ENCODE measurements around the gene THUMPD1. TPM values are rescaled to one million over a fixed set of nuclear protein-coding genes. Genes with fewer than 3 reads are reported as not detected.
"Not testable (repeated sequence)": the region's sequence is repeated elsewhere in the genome, so short reads cannot be mapped to it uniquely, and the experiment has no call there.

THUMPD1 gene
- total RNA-seq, 1 donor from 2014 or later, result 95.8 TPM

DNA sequence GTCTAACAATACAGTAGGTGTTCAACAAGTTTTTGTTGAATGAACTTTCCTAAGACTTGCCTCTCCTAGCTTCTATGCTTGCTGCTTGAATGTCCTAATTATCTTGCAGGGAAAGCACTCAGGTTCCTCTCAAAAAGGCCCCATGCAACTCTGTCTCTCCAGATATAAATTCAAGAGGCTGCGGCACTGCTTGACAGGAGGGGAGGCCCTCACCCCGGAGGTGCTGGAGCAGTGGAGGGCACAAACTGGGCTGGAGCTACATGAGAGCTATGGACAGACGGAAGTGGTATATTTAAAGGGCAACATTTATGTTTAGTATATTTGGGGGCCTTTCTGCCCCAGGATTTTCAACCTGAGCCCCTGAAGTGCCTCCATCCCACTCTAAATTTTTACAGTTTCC lies 14.4 kb downstream of the THUMPD1 start:
- H4K20me1 ChIP-seq (ENCODE audit: low read depth), result no peaks in the 10 kb centered on the region
- H3K4me3 ChIP-seq, result no peak overlapping the region
- no peak overlapping the region for H3K27ac ChIP-seq
- H3K79me2 ChIP-seq (ENCODE audit: low read depth), result no peaks in the 10 kb centered on the region
- H3K9ac ChIP-seq, result no peak overlapping the region
- no peak overlapping the region for H2AFZ ChIP-seq (replicated peaks)
- H3K4me1 ChIP-seq, result no peaks in the 10 kb centered on the region
- Mint-ChIP-seq H3K36me3 (no peaks in the 10 kb centered on the region), H3K4me1 (no peaks in the 10 kb centered on the region), H3K27ac (no peak overlapping the region), H3K9me3 (no peaks in the 10 kb centered on the region), H3K27me3 (ENCODE audit: insufficient read depth, low read depth) (no peaks in the 10 kb centered on the region), H3K4me3 (no peak overlapping the region)
- no peaks in the 10 kb centered on the region for H3K36me3 ChIP-seq
- peaks cover 3% of the 10 kb centered on the region for H3K27me3 ChIP-seq
- no peak overlapping the region for H3K4me2 ChIP-seq
- H3K9me3 ChIP-seq (ENCODE audit: low read depth), result no peaks in the 10 kb centered on the region
- no peak for DNase-seq (ENCODE audit: low spot score)
- H3F3A ChIP-seq (ENCODE audit: low read depth), result no peaks in the 10 kb centered on the region
- TF ChIP-seq EZH2 (IDR thresholded peaks at IDR 0.05) (no peak), EZH2phosphoT487 (IDR thresholded peaks at IDR 0.05) (no peak)
- TF ChIP-seq, protein P1, sequence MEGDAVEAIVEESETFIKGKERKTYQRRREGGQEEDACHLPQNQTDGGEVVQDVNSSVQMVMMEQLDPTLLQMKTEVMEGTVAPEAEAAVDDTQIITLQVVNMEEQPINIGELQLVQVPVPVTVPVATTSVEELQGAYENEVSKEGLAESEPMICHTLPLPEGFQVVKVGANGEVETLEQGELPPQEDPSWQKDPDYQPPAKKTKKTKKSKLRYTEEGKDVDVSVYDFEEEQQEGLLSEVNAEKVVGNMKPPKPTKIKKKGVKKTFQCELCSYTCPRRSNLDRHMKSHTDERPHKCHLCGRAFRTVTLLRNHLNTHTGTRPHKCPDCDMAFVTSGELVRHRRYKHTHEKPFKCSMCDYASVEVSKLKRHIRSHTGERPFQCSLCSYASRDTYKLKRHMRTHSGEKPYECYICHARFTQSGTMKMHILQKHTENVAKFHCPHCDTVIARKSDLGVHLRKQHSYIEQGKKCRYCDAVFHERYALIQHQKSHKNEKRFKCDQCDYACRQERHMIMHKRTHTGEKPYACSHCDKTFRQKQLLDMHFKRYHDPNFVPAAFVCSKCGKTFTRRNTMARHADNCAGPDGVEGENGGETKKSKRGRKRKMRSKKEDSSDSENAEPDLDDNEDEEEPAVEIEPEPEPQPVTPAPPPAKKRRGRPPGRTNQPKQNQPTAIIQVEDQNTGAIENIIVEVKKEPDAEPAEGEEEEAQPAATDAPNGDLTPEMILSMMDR (IDR thresholded peaks at IDR 0.05), result no peak

DNA sequence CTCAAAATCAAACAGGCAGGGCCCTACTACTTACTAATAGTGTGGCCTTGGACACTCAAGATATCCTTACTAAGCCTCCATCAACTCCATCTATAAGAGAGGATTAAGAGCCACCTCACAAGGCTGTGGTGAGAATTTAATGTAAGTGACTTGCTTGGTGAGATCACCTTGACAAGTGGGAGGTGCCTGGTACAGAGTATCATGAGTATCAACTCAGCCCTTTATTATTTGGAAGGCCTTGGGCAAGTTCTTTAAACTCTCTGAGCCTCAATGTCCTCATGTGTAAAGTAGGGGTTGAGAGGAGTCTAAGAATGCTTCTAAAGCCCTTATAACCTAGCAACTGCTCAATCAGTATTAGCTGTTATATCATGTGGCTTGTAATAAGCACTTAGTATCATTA lies 15.0 kb downstream of the THUMPD1 start:
- H3K4me2 ChIP-seq, result no peak overlapping the region
- H4K20me1 ChIP-seq (ENCODE audit: low read depth), result no peaks in the 10 kb centered on the region
- H3K27me3 ChIP-seq, result peaks cover 3% of the 10 kb centered on the region
- Mint-ChIP-seq H3K27me3 (ENCODE audit: insufficient read depth, low read depth) (no peaks in the 10 kb centered on the region), H3K4me3 (no peak overlapping the region), H3K4me1 (no peaks in the 10 kb centered on the region), H3K36me3 (no peaks in the 10 kb centered on the region), H3K27ac (no peak overlapping the region), H3K9me3 (no peaks in the 10 kb centered on the region)
- no peaks in the 10 kb centered on the region for H3K9me3 ChIP-seq (ENCODE audit: low read depth)
- H2AFZ ChIP-seq (replicated peaks), result no peak overlapping the region
- H3K9ac ChIP-seq, result no peak overlapping the region
- H3K4me1 ChIP-seq, result no peaks in the 10 kb centered on the region
- no peak overlapping the region for H3K4me3 ChIP-seq
- no peaks in the 10 kb centered on the region for H3K36me3 ChIP-seq
- H3K27ac ChIP-seq, result no peak overlapping the region
- no peaks in the 10 kb centered on the region for H3K79me2 ChIP-seq (ENCODE audit: low read depth)
- no peaks in the 10 kb centered on the region for H3F3A ChIP-seq (ENCODE audit: low read depth)
- DNase-seq (ENCODE audit: low spot score), result no peak
- no peak for TF ChIP-seq EZH2phosphoT487 (IDR thresholded peaks at IDR 0.05)
- TF ChIP-seq, protein P1 (IDR thresholded peaks at IDR 0.05), result no peak
- no peak for TF ChIP-seq EZH2 (IDR thresholded peaks at IDR 0.05)

DNA sequence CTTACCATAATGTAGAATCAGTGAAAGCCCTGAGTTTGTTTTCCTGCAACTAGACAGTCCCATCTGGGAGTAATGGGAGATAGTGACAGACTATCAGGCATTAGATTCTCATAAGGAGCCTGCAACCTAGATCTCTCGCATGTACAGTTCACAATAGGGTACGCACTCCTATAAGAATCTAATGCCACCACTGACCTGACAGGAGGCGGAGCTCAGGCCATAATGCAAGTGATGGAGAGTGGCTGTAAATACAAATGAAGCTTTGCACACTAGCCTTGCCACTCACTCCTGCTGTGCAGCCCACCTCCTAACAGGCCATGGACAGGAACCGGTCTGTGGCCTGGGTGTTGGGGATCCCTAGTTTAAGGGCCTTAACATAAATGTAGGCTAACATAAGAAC lies 21.4 kb downstream of the THUMPD1 start:
- Histone ChIP-seq H3K9me3 (ENCODE audit: low read depth) (no peaks in the 10 kb centered on the region), H3K27me3 (peaks cover 4% of the 10 kb centered on the region), H3K9ac (no peak overlapping the region), H3K36me3 (no peaks in the 10 kb centered on the region), H3K79me2 (ENCODE audit: low read depth) (no peaks in the 10 kb centered on the region), H2AFZ (replicated peaks) (no peak overlapping the region), H3K4me2 (no peak overlapping the region), H3K4me3 (no peak overlapping the region), H4K20me1 (ENCODE audit: low read depth) (no peaks in the 10 kb centered on the region), H3F3A (ENCODE audit: low read depth) (no peaks in the 10 kb centered on the region), H3K4me1 (no peaks in the 10 kb centered on the region), H3K27ac (no peak overlapping the region)
- TF ChIP-seq, protein P1 (IDR thresholded peaks at IDR 0.05), result no peak
- no peak for TF ChIP-seq EZH2 (IDR thresholded peaks at IDR 0.05)
- no peak for TF ChIP-seq EZH2phosphoT487 (IDR thresholded peaks at IDR 0.05)
- Mint-ChIP-seq H3K4me1 (no peaks in the 10 kb centered on the region), H3K9me3 (no peaks in the 10 kb centered on the region), H3K27ac (no peak overlapping the region), H3K36me3 (no peaks in the 10 kb centered on the region), H3K4me3 (no peak overlapping the region), H3K27me3 (ENCODE audit: insufficient read depth, low read depth) (no peaks in the 10 kb centered on the region)
- DNase-seq (ENCODE audit: low spot score), result no peak

DNA sequence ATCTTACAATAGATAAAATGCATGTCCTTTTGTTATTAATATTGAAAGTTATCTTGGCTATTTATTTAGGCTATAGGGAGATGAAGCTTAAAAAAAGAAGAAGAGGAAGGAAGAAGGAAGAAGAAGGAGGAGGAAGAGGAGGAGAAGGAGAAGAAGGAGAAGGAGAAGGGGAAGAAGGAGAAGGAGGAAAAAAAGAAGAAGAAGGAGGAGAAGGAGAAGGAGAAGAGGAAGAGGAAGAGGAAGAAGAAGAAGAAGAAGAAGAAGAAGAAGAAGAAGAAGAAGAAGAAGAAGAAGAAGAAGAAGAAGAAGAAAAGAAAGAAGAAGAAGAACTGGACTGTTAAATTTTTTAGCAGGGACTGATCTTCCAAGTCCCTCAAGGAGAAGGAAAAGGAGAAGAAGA lies 23.9 kb downstream of the THUMPD1 start:
- H3K4me1 Mint-ChIP-seq; H3K36me3 ChIP-seq; H3K9me3 Mint-ChIP-seq; H2AFZ ChIP-seq (replicated peaks); H3K9ac ChIP-seq; H3K4me3 ChIP-seq; H3K4me2 ChIP-seq; H3K4me1 ChIP-seq; H3K27me3 ChIP-seq; H3K4me3 Mint-ChIP-seq; H3K27ac Mint-ChIP-seq; H4K20me1 ChIP-seq (ENCODE audit: low read depth); H3K79me2 ChIP-seq (ENCODE audit: low read depth); DNase-seq (ENCODE audit: low spot score); H3K9me3 ChIP-seq (ENCODE audit: low read depth); H3K36me3 Mint-ChIP-seq; H3K27ac ChIP-seq; H3K27me3 Mint-ChIP-seq (ENCODE audit: insufficient read depth, low read depth); H3F3A ChIP-seq (ENCODE audit: low read depth): not testable (repeated sequence)
